Measurements from ENCODE around the gene FMNL2. TPM values are rescaled to one million over a fixed set of nuclear protein-coding genes. Genes with fewer than 3 reads are reported as not detected.
"Not testable (repeated sequence)": the region's sequence is repeated elsewhere in the genome, so short reads cannot be mapped to it uniquely, and the experiment has no call there.

Gene FMNL2
- total and polyA plus RNA-seq, 2 of the 4 experiments (the other 2 are of a cell fraction), result 10.9 to 11.4 TPM

GRCh38 chr2:152520759-152521158 is 185.8 kb downstream of the FMNL2 start:
- in situ Hi-C loops (cut with MboI; ENCODE audit: low sequenced_read_pairs), result no loop called here
- Histone ChIP-seq H4K5ac (ENCODE audit: low read depth, low read length) (no peak overlapping the region), H2AK9ac (replicated peaks; ENCODE audit: low read depth, low read length, poor library complexity) (no peak overlapping the region), H3K36me3 (ENCODE audit: control insufficient read depth, insufficient read depth, low read length) (no peaks in the 10 kb centered on the region), H4K20me1 (ENCODE audit: insufficient read depth, low read length) (no peaks in the 10 kb centered on the region), H3K4ac (ENCODE audit: low read depth, low read length) (no peak overlapping the region), H2BK5ac (ENCODE audit: low read depth, low read length, poor library complexity, severe bottlenecking) (no peak overlapping the region), H3K9ac (ENCODE audit: low read depth, low read length) (no peak overlapping the region), H3K4me1 (ENCODE audit: control insufficient read depth, insufficient read depth, low read length) (peaks cover 5% of the 10 kb centered on the region), H3K27ac (ENCODE audit: insufficient read depth, low read length) (no peak overlapping the region), H3K4me3 (ENCODE audit: insufficient read depth, low read depth, low read length) (no peak overlapping the region), H3K23ac (ENCODE audit: low read depth, low read length) (no peak overlapping the region), H4K8ac (ENCODE audit: low read depth in 2 of 2, low read length in 2 of 2) (no peak overlapping the region), H2AK5ac (ENCODE audit: low read depth, low read length) (no peak overlapping the region), H3K14ac (replicated peaks; ENCODE audit: low read depth, low read length) (no peak overlapping the region), H2BK120ac (ENCODE audit: low read depth, low read length) (no peak overlapping the region), H3K79me1 (ENCODE audit: low read depth in 1 of 2, low read length in 2 of 2) (peaks cover 0 to 8% of the 10 kb centered on the region in 2 experiments; a peak in 3 of 4 replicates), H4K91ac (ENCODE audit: insufficient read depth, low read depth, low read length) (no peak overlapping the region), H3K56ac (ENCODE audit: extremely low read depth, insufficient read depth, low read length) (no peak overlapping the region), H3K18ac (ENCODE audit: low read depth, low read length) (no peak overlapping the region), H3K9me3 (ENCODE audit: control insufficient read depth, insufficient read depth, low read length) (no peaks in the 10 kb centered on the region), H3K4me2 (ENCODE audit: low read depth, low read length) (no peak overlapping the region), H2BK15ac (ENCODE audit: low read depth, low read length) (no peak overlapping the region), H2BK20ac (ENCODE audit: low read depth, low read length) (no peak overlapping the region), H3K9me1 (ENCODE audit: insufficient read depth, low read length) (no peaks in the 10 kb centered on the region), H2AFZ (replicated peaks; ENCODE audit: low read length, poor library complexity) (no peak overlapping the region), H3K27me3 (ENCODE audit: control insufficient read depth, insufficient read depth, low read length) (no peaks in the 10 kb centered on the region)
- ATAC-seq (ENCODE audit: low read depth), result no peak
- dilution Hi-C loops (cut with HindIII; ENCODE audit: low sequenced_read_pairs, unreplicated experiment), result no loop called here
- ChIA-PET CTCF (no interaction called here), POLR2A (ENCODE audit: unreplicated experiment) (no interaction called here)
- no peak for DNase-seq
- no peak for TF ChIP-seq RCOR1 (IDR thresholded peaks at IDR 0.05; ENCODE audit: insufficient replicate concordance, low read length)
- no peak for TF ChIP-seq MXI1 (IDR thresholded peaks at IDR 0.05; ENCODE audit: borderline replicate concordance, low read depth, low read length)
- no peak for TF ChIP-seq USF2 (IDR thresholded peaks at IDR 0.05; ENCODE audit: low read depth, low read length)
- TF ChIP-seq BHLHE40 (IDR thresholded peaks at IDR 0.05; ENCODE audit: low read depth, low read length), result no peak
- TF ChIP-seq RFX5 (IDR thresholded peaks at IDR 0.05; ENCODE audit: low read depth, low read length), result no peak
- no peak for TF ChIP-seq CTCF (conservative IDR thresholded peaks at IDR 0.05; ENCODE audit: low read depth, low read length)
- BruUV-seq (replicated peaks), result no TSS peak
- intact Hi-C loops (cut with micrococcal nuclease), result no loop called here

GRCh38 chr2:152522446-152522845 is 187.5 kb downstream of the FMNL2 start:
- H3K4me2 ChIP-seq (ENCODE audit: low read depth, low read length); H3K9me3 ChIP-seq (ENCODE audit: control insufficient read depth, insufficient read depth, low read length); BruUV-seq (replicated peaks); ATAC-seq (ENCODE audit: low read depth); H2AK9ac ChIP-seq (replicated peaks; ENCODE audit: low read depth, low read length, poor library complexity); H3K27ac ChIP-seq (ENCODE audit: insufficient read depth, low read length); H3K4me1 ChIP-seq (ENCODE audit: control insufficient read depth, insufficient read depth, low read length); dilution Hi-C loops (cut with HindIII; ENCODE audit: low sequenced_read_pairs, unreplicated experiment); H3K23ac ChIP-seq (ENCODE audit: low read depth, low read length); H3K18ac ChIP-seq (ENCODE audit: low read depth, low read length); H3K9me1 ChIP-seq (ENCODE audit: insufficient read depth, low read length); H3K14ac ChIP-seq (replicated peaks; ENCODE audit: low read depth, low read length); DNase-seq; H2BK5ac ChIP-seq (ENCODE audit: low read depth, low read length, poor library complexity, severe bottlenecking); H4K20me1 ChIP-seq (ENCODE audit: insufficient read depth, low read length); H3K56ac ChIP-seq (ENCODE audit: extremely low read depth, insufficient read depth, low read length); H2BK15ac ChIP-seq (ENCODE audit: low read depth, low read length); H3K9ac ChIP-seq (ENCODE audit: low read depth, low read length); H3K4me3 ChIP-seq (ENCODE audit: insufficient read depth, low read depth, low read length); H4K5ac ChIP-seq (ENCODE audit: low read depth, low read length); intact Hi-C loops (cut with micrococcal nuclease); H2BK20ac ChIP-seq (ENCODE audit: low read depth, low read length); H3K27me3 ChIP-seq (ENCODE audit: control insufficient read depth, insufficient read depth, low read length); H2AK5ac ChIP-seq (ENCODE audit: low read depth, low read length); in situ Hi-C loops (cut with MboI; ENCODE audit: low sequenced_read_pairs); H3K4ac ChIP-seq (ENCODE audit: low read depth, low read length); H4K91ac ChIP-seq (ENCODE audit: insufficient read depth, low read depth, low read length); POLR2A ChIA-PET (ENCODE audit: unreplicated experiment); CTCF ChIA-PET; H2BK120ac ChIP-seq (ENCODE audit: low read depth, low read length); H3K36me3 ChIP-seq (ENCODE audit: control insufficient read depth, insufficient read depth, low read length); H4K8ac ChIP-seq (ENCODE audit: low read depth in 2 of 2, low read length in 2 of 2); H2AFZ ChIP-seq (replicated peaks; ENCODE audit: low read length, poor library complexity): not testable (repeated sequence)
- no CpG with 5 or more reads among the region's 3 CpGs for WGBS, 2 experiments (ENCODE audit: extremely low coverage in 2 of 2, insufficient read length in 1 of 2)
- peaks cover 5 to 13% of the 10 kb centered on the region in 2 experiments; a peak in 2 of 4 replicates for H3K79me1 ChIP-seq (ENCODE audit: low read depth in 1 of 2, low read length in 2 of 2)

All from IMR-90 (cell line).